ENCODE measurements around the gene CDCA3.

Gene CDCA3

GRCh38 chr12:6823182-6824084 lies 27.7 kb downstream of the CDCA3 start:
- no peak for TF ChIP-seq MYC (IDR thresholded peaks at IDR 0.05; ENCODE audit: low read depth, low read length)
- no peak for TF ChIP-seq POLR2A (IDR thresholded peaks at IDR 0.05; ENCODE audit: extremely low read depth, insufficient read length)
- TF ChIP-seq MAX (IDR thresholded peaks at IDR 0.05; ENCODE audit: low read depth, low read length): no peak
- no peak for TF ChIP-seq CTCF (IDR thresholded peaks at IDR 0.05; ENCODE audit: low read depth, low read length)
- H3K4me3 ChIP-seq (ENCODE audit: low read depth, low read length): no peak overlapping the region
- no peak for DNase-seq (ENCODE audit: low read depth)

DNA sequence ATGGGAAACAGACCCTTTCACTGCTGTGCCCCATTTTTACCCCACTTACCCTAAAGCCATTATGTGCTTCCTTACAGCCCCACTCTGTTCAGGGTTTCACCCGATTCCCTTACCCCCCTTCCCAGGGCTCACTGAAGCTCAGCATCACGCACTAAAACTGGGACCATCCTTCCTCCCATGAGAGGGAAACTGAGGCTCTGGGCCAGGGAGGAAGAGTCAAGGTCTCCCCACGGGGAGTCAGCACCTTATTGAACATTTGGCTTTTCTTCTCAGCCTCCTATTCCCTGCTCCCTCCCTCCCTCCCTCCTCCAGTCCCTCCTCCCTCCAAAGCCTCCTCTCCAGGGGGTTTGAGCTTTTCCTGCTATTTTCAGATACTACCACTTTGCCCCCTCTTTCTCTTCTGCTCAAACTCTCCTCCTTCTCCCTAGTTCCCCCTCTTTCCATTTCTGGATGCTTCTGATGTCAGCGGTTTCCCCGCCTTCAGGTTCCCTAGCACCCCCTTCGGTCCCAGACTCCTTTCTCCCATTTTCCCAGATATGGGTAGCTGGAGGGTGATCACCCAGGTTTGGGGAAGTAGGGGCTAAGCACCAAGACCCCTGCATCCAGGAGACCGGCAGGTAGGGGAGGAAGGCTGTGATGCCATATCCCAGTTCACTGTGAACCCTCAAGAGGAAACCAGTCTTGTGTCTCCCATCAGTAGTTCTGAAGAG lies 28.5 kb downstream of the CDCA3 start:
- H3K4me3 ChIP-seq (ENCODE audit: low read depth, low read length): no peak overlapping the region
- TF ChIP-seq POLR2A (IDR thresholded peaks at IDR 0.05; ENCODE audit: extremely low read depth, insufficient read length) (no peak), MAX (IDR thresholded peaks at IDR 0.05; ENCODE audit: low read depth, low read length) (no peak), CTCF (IDR thresholded peaks at IDR 0.05; ENCODE audit: low read depth, low read length) (no peak), MYC (IDR thresholded peaks at IDR 0.05; ENCODE audit: low read depth, low read length) (no peak)
- no peak for DNase-seq (ENCODE audit: low read depth)

GRCh38 chr12:6821591-6822425 lies 29.3 kb downstream of the CDCA3 start, which contains the start of gene GPR162:
Gene GPR162, plus strand, starts transcription at chr12:6821821. Its CDS starts 2,078 bp downstream, at chr12:6823899.
- peak; percentile 67 for DNase-seq (ENCODE audit: low read depth)
- TF ChIP-seq POLR2A (IDR thresholded peaks at IDR 0.05; ENCODE audit: extremely low read depth, insufficient read length): no peak
- peak within 1 kb of the TSS; percentile 11 for H3K4me3 ChIP-seq (ENCODE audit: low read depth, low read length)

DNA sequence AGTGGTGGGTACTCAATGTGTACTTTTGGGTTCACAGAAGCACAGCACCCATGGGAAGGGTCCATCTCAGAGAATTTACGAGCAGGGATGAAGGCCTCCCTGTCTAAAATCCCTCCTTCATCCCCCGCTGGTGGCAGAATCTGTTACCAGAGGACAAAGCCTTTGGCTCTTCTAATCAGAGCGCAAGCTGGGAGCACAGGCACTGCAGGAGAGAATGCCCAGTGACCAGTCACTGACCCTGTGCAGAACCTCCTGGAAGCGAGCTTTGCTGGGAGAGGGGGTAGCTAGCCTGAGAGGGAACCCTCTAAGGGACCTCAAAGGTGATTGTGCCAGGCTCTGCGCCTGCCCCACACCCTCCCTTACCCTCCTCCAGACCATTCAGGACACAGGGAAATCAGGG lies 30.9 kb downstream of the CDCA3 start:
- H3K4me3 ChIP-seq (ENCODE audit: low read depth, low read length): no peak overlapping the region
- DNase-seq (ENCODE audit: low read depth): no peak
- TF ChIP-seq POLR2A (IDR thresholded peaks at IDR 0.05; ENCODE audit: extremely low read depth, insufficient read length) (no peak), MAX (IDR thresholded peaks at IDR 0.05; ENCODE audit: low read depth, low read length) (no peak), CTCF (IDR thresholded peaks at IDR 0.05; ENCODE audit: low read depth, low read length) (no peak), MYC (IDR thresholded peaks at IDR 0.05; ENCODE audit: low read depth, low read length) (no peak)

- DNase-seq (ENCODE audit: low read depth): no peak
- H3K4me3 ChIP-seq (ENCODE audit: low read depth, low read length): no peak overlapping the region
- TF ChIP-seq MYC (IDR thresholded peaks at IDR 0.05; ENCODE audit: low read depth, low read length) (no peak), CTCF (IDR thresholded peaks at IDR 0.05; ENCODE audit: low read depth, low read length) (no peak), POLR2A (IDR thresholded peaks at IDR 0.05; ENCODE audit: extremely low read depth, insufficient read length) (no peak), MAX (IDR thresholded peaks at IDR 0.05; ENCODE audit: low read depth, low read length) (no peak)
Observed at GRCh38 chr12:6819106-6820030, 31.7 kb downstream of the CDCA3 start.

All from NB4 (cell line).